NCI-H1105 treated with DMSO at 0.1 percent for 48 hours (cell line): ENCODE results near the gene HNRNPA1L2.
"Not testable (repeated sequence)": the region's sequence is repeated elsewhere in the genome, so short reads cannot be mapped to it uniquely, and the experiment has no call there.

Experiments used
- DNase-seq: peaks from one replicate; lab custom pipeline; 2025; lab: John Stamatoyannopoulos, UW

HNRNPA1L2 gene

GRCh38 chr13:52646967-52647366 lies 4.7 kb downstream of the HNRNPA1L2 start:
- DNase-seq: no peak

- DNase-seq: no peak
Observed at GRCh38 chr13:52650731-52651130, 8.5 kb downstream of the HNRNPA1L2 start.

GRCh38 chr13:52651897-52652195 lies 9.6 kb downstream of the HNRNPA1L2 start:
- DNase-seq: no peak

- DNase-seq: peak; percentile 88
Observed at GRCh38 chr13:52652196-52652979, 10.2 kb downstream of the HNRNPA1L2 start, which contains the start of gene SUGT1. Gene SUGT1, plus strand, starts transcription at chr13:52652836. Its CDS starts 85 bp downstream, at chr13:52652921.

- DNase-seq: peak; percentile 35
Observed at GRCh38 chr13:52652980-52653303, 10.7 kb downstream of the HNRNPA1L2 start.

GRCh38 chr13:52659340-52659739 lies 17.1 kb downstream of the HNRNPA1L2 start:
- no peak for DNase-seq

GRCh38 chr13:52664272-52664671 lies 22.0 kb downstream of the HNRNPA1L2 start:
- no peak for DNase-seq

GRCh38 chr13:52665325-52665724 lies 23.1 kb downstream of the HNRNPA1L2 start:
- no peak for DNase-seq

- no peak for DNase-seq
Observed at GRCh38 chr13:52669677-52670076, 27.4 kb downstream of the HNRNPA1L2 start.

- DNase-seq: no peak
Observed at GRCh38 chr13:52670726-52671125, 28.5 kb downstream of the HNRNPA1L2 start.

GRCh38 chr13:52673465-52673864 lies 31.2 kb downstream of the HNRNPA1L2 start:
- no peak for DNase-seq

- no peak for DNase-seq
Observed at GRCh38 chr13:52677823-52678222, 35.6 kb downstream of the HNRNPA1L2 start.

GRCh38 chr13:52685806-52686205 lies 43.6 kb downstream of the HNRNPA1L2 start:
- not testable (repeated sequence) for DNase-seq

GRCh38 chr13:52686376-52686775 lies 44.1 kb downstream of the HNRNPA1L2 start:
- no peak for DNase-seq
